HG03066 (cell line): ENCODE measurements around the gene TBKBP1.

Source experiments
- ATAC-seq: cut with Tn5 transposase; IDR thresholded peaks from one replicate; pipeline ENCODE4 v1.9.1; 2021; ENCODE audit warnings: low read depth; ENCODE audit not compliant: unreplicated experiment

TBKBP1 gene

GRCh38 chr17:47693731-47694580 lies at the start of gene TBKBP1:
Gene TBKBP1, plus strand, starts transcription at chr17:47694161. Its CDS starts 1,952 bp downstream, at chr17:47696113.
- ATAC-seq: no peak

- no peak for ATAC-seq
Observed at GRCh38 chr17:47644324-47644723, 49.6 kb upstream of the TBKBP1 start.

GRCh38 chr17:47649153-47649971 lies 44.6 kb upstream of the TBKBP1 start, which contains the start of gene KPNB1:
Gene KPNB1, plus strand, starts transcription at chr17:47649919. Its CDS starts 326 bp downstream, at chr17:47650245.
- ATAC-seq: peak; percentile 69

GRCh38 chr17:47649972-47650524 lies 43.9 kb upstream of the TBKBP1 start:
- peak; percentile 0 for ATAC-seq

- ATAC-seq: peak; percentile 45
Observed at GRCh38 chr17:47650525-47651522, 43.1 kb upstream of the TBKBP1 start.

GRCh38 chr17:47651704-47652103 lies 42.3 kb upstream of the TBKBP1 start:
- no peak for ATAC-seq

GRCh38 chr17:47652570-47652969 lies 41.4 kb upstream of the TBKBP1 start:
- ATAC-seq: no peak

- no peak for ATAC-seq
Observed at GRCh38 chr17:47653442-47653841, 40.5 kb upstream of the TBKBP1 start.

GRCh38 chr17:47654991-47655390 lies 39.0 kb upstream of the TBKBP1 start:
- no peak for ATAC-seq

- ATAC-seq: peak; percentile 76
Observed at GRCh38 chr17:47660064-47660492, 33.9 kb upstream of the TBKBP1 start.

- peak; percentile 42 for ATAC-seq
Observed at GRCh38 chr17:47663912-47664623, 29.9 kb upstream of the TBKBP1 start.

- ATAC-seq: no peak
Observed at GRCh38 chr17:47664624-47664941, 29.4 kb upstream of the TBKBP1 start.

GRCh38 chr17:47665655-47666054 lies 28.3 kb upstream of the TBKBP1 start:
- ATAC-seq: no peak

- no peak for ATAC-seq
Observed at GRCh38 chr17:47669081-47669480, 24.9 kb upstream of the TBKBP1 start.

- ATAC-seq: no peak
Observed at GRCh38 chr17:47670064-47670463, 23.9 kb upstream of the TBKBP1 start.

- no peak for ATAC-seq
Observed at GRCh38 chr17:47674499-47674898, 19.5 kb upstream of the TBKBP1 start.

GRCh38 chr17:47675380-47676198 lies 18.4 kb upstream of the TBKBP1 start:
- no peak for ATAC-seq

- no peak for ATAC-seq
Observed at GRCh38 chr17:47676199-47676472, 17.8 kb upstream of the TBKBP1 start.
